ENCODE results near the gene C11orf58. TPM values are rescaled to one million over a fixed set of nuclear protein-coding genes. Genes with fewer than 3 reads are reported as not detected.

Gene C11orf58
- total and polyA plus RNA-seq, 3 experiments from 2014 or later = 144 to 188 (median 163) TPM

- Histone ChIP-seq H3K27ac (ENCODE audit: low read depth, low read length) (no peak overlapping the region), H3K36me3 (ENCODE audit: insufficient read depth, low read length) (peaks cover 49% of the 10 kb centered on the region), H3K27me3 (ENCODE audit: insufficient read depth, low read length, poor library complexity, severe bottlenecking) (no peaks in the 10 kb centered on the region), H3K4me3 (ENCODE audit: low read length) (no peak overlapping the region), H3K9me3 (ENCODE audit: low read length) (no peaks in the 10 kb centered on the region), H3K4me1 (ENCODE audit: insufficient read depth, low read length) (peaks cover 4% of the 10 kb centered on the region)
- ChIA-PET POLR2A (no interaction called here), CTCF (interaction anchor here (0.8 kb wide), 1 partner anchor 12 kb away, joined by 3 read pairs; no protein-coding TSS in a partner anchor)
- peaks cover 12 to 51% (median 27%) of the 10 kb centered on the region in 3 donors for H3K4me1 Mint-ChIP-seq
- no peak for DNase-seq
- peaks cover 4 to 88% (median 27%) of the 10 kb centered on the region in 3 donors for H3K36me3 Mint-ChIP-seq
- H3K4me3 Mint-ChIP-seq = no peak overlapping the region
- peak overlapping the region in 3 of 8 donors; percentile 3 to 47 (median 24) for H3K27ac Mint-ChIP-seq
- H3K9me3 Mint-ChIP-seq = no peaks in the 10 kb centered on the region
- no peaks in the 10 kb centered on the region for H3K27me3 Mint-ChIP-seq
Measured at GRCh38 chr11:16750417-16750816, 12.0 kb downstream of the C11orf58 start.

- DNase-seq = no peak
- POLR2A ChIA-PET = no interaction called here
- Histone ChIP-seq H3K36me3 (ENCODE audit: insufficient read depth, low read length) (peaks cover 15% of the 10 kb centered on the region), H3K27ac (ENCODE audit: low read depth, low read length) (no peak overlapping the region), H3K4me3 (ENCODE audit: low read length) (no peak overlapping the region), H3K27me3 (ENCODE audit: insufficient read depth, low read length, poor library complexity, severe bottlenecking) (no peaks in the 10 kb centered on the region), H3K4me1 (ENCODE audit: insufficient read depth, low read length) (no peaks in the 10 kb centered on the region), H3K9me3 (ENCODE audit: low read length) (no peaks in the 10 kb centered on the region)
- peak overlapping the region in 5 of 8 donors; percentile 18 to 93 (median 54) for H3K27ac Mint-ChIP-seq
- H3K4me1 Mint-ChIP-seq = peaks cover 3 to 8% (median 6%) of the 10 kb centered on the region in 3 donors
- H3K36me3 Mint-ChIP-seq = peaks cover 0 to 43% (median 19%) of the 10 kb centered on the region in 3 donors
- H3K9me3 Mint-ChIP-seq = no peaks in the 10 kb centered on the region
- no peak overlapping the region for H3K4me3 Mint-ChIP-seq
- CTCF ChIA-PET = no interaction called here
- no peaks in the 10 kb centered on the region for H3K27me3 Mint-ChIP-seq
Measured at GRCh38 chr11:16758382-16759024, 20.1 kb downstream of the C11orf58 start.

- no peak for DNase-seq
- peaks cover 3 to 8% (median 6%) of the 10 kb centered on the region in 3 donors for H3K4me1 Mint-ChIP-seq
- H3K27ac ChIP-seq (ENCODE audit: low read depth, low read length) = no peak overlapping the region
- H3K27me3 Mint-ChIP-seq = no peaks in the 10 kb centered on the region
- no peaks in the 10 kb centered on the region for H3K4me1 ChIP-seq (ENCODE audit: insufficient read depth, low read length)
- H3K27ac Mint-ChIP-seq = peak overlapping the region; percentile 37 to 93 (median 73)
- CTCF ChIA-PET = interaction anchor here (1.0 to 1.4 kb wide), 3 partner anchors 11 to 28 kb away, joined by 3 to 4 read pairs (median 3); no protein-coding TSS in a partner anchor
- POLR2A ChIA-PET = no interaction called here
- peak overlapping the region in 1 of 7 donors; percentile 3 for H3K4me3 Mint-ChIP-seq
- no peaks in the 10 kb centered on the region for H3K27me3 ChIP-seq (ENCODE audit: insufficient read depth, low read length, poor library complexity, severe bottlenecking)
- peaks cover 8% of the 10 kb centered on the region for H3K36me3 ChIP-seq (ENCODE audit: insufficient read depth, low read length)
- peaks cover 0 to 30% (median 13%) of the 10 kb centered on the region in 3 donors for H3K36me3 Mint-ChIP-seq
- no peak overlapping the region for H3K4me3 ChIP-seq (ENCODE audit: low read length)
- H3K9me3 ChIP-seq (ENCODE audit: low read length) = no peaks in the 10 kb centered on the region
- no peaks in the 10 kb centered on the region for H3K9me3 Mint-ChIP-seq
Measured at GRCh38 chr11:16759857-16760508, 21.5 kb downstream of the C11orf58 start.

- Histone ChIP-seq H3K9me3 (ENCODE audit: low read length) (no peaks in the 10 kb centered on the region), H3K4me1 (ENCODE audit: insufficient read depth, low read length) (no peaks in the 10 kb centered on the region), H3K36me3 (ENCODE audit: insufficient read depth, low read length) (no peaks in the 10 kb centered on the region), H3K27me3 (ENCODE audit: insufficient read depth, low read length, poor library complexity, severe bottlenecking) (no peaks in the 10 kb centered on the region), H3K4me3 (ENCODE audit: low read length) (no peak overlapping the region), H3K27ac (ENCODE audit: low read depth, low read length) (no peak overlapping the region)
- ChIA-PET CTCF (no interaction called here), POLR2A (no interaction called here)
- peaks cover 0 to 3% of the 10 kb centered on the region in 2 donors for H3K27me3 Mint-ChIP-seq
- no peaks in the 10 kb centered on the region for H3K9me3 Mint-ChIP-seq
- peaks cover 3 to 8% (median 6%) of the 10 kb centered on the region in 3 donors for H3K4me1 Mint-ChIP-seq
- peaks cover 0 to 4% (median 3%) of the 10 kb centered on the region in 3 donors for H3K36me3 Mint-ChIP-seq
- DNase-seq = no peak
- H3K4me3 Mint-ChIP-seq = no peak overlapping the region
- no peak overlapping the region for H3K27ac Mint-ChIP-seq
Measured at GRCh38 chr11:16763746-16764145, 25.3 kb downstream of the C11orf58 start.

GRCh38 chr11:16764888-16765287 lies 26.4 kb downstream of the C11orf58 start:
- H3K4me3 Mint-ChIP-seq = no peak overlapping the region
- CTCF ChIA-PET = no interaction called here
- Histone ChIP-seq H3K4me3 (ENCODE audit: low read length) (no peak overlapping the region), H3K4me1 (ENCODE audit: insufficient read depth, low read length) (no peaks in the 10 kb centered on the region), H3K36me3 (ENCODE audit: insufficient read depth, low read length) (no peaks in the 10 kb centered on the region), H3K27ac (ENCODE audit: low read depth, low read length) (no peak overlapping the region), H3K27me3 (ENCODE audit: insufficient read depth, low read length, poor library complexity, severe bottlenecking) (no peaks in the 10 kb centered on the region), H3K9me3 (ENCODE audit: low read length) (no peaks in the 10 kb centered on the region)
- H3K27me3 Mint-ChIP-seq = peaks cover 2 to 9% of the 10 kb centered on the region in 2 donors
- no peak overlapping the region for H3K27ac Mint-ChIP-seq
- POLR2A ChIA-PET = no interaction called here
- peaks cover 2 to 5% (median 4%) of the 10 kb centered on the region in 3 donors for H3K4me1 Mint-ChIP-seq
- no peaks in the 10 kb centered on the region for H3K9me3 Mint-ChIP-seq
- no peaks in the 10 kb centered on the region for H3K36me3 Mint-ChIP-seq
- DNase-seq = no peak

- DNase-seq = no peak
- no peak overlapping the region for H3K27ac ChIP-seq (ENCODE audit: low read depth, low read length)
- no peaks in the 10 kb centered on the region for H3K36me3 ChIP-seq (ENCODE audit: insufficient read depth, low read length)
- H3K27me3 ChIP-seq (ENCODE audit: insufficient read depth, low read length, poor library complexity, severe bottlenecking) = no peaks in the 10 kb centered on the region
- no peaks in the 10 kb centered on the region for H3K9me3 ChIP-seq (ENCODE audit: low read length)
- peaks cover 2 to 15% of the 10 kb centered on the region in 2 donors for H3K27me3 Mint-ChIP-seq
- H3K4me3 ChIP-seq (ENCODE audit: low read length) = no peak overlapping the region
- ChIA-PET POLR2A (no interaction called here), CTCF (interaction anchor here (1.2 kb wide), 1 partner anchor 19 kb away, joined by 3 read pairs; no protein-coding TSS in a partner anchor)
- H3K4me1 Mint-ChIP-seq = no peaks in the 10 kb centered on the region
- no peak overlapping the region for H3K27ac Mint-ChIP-seq
- H3K9me3 Mint-ChIP-seq = no peaks in the 10 kb centered on the region
- H3K4me1 ChIP-seq (ENCODE audit: insufficient read depth, low read length) = no peaks in the 10 kb centered on the region
- H3K4me3 Mint-ChIP-seq = no peak overlapping the region
- H3K36me3 Mint-ChIP-seq = no peaks in the 10 kb centered on the region
Measured at GRCh38 chr11:16767137-16767536, 28.7 kb downstream of the C11orf58 start.

GRCh38 chr11:16767957-16768356 lies 29.5 kb downstream of the C11orf58 start:
- CTCF ChIA-PET = interaction anchor here (1.2 kb wide), 1 partner anchor 18 kb away, joined by 3 read pairs; no protein-coding TSS in a partner anchor

GRCh38 chr11:16769386-16769785 lies 30.9 kb downstream of the C11orf58 start:
- Mint-ChIP-seq H3K27ac (no peak overlapping the region), H3K4me1 (no peaks in the 10 kb centered on the region), H3K4me3 (no peak overlapping the region), H3K27me3 (peaks cover 4 to 16% of the 10 kb centered on the region in 2 donors), H3K36me3 (no peaks in the 10 kb centered on the region), H3K9me3 (no peaks in the 10 kb centered on the region)
- Histone ChIP-seq H3K4me3 (ENCODE audit: low read length) (no peak overlapping the region), H3K27me3 (ENCODE audit: insufficient read depth, low read length, poor library complexity, severe bottlenecking) (no peaks in the 10 kb centered on the region), H3K36me3 (ENCODE audit: insufficient read depth, low read length) (no peaks in the 10 kb centered on the region), H3K9me3 (ENCODE audit: low read length) (no peaks in the 10 kb centered on the region), H3K4me1 (ENCODE audit: insufficient read depth, low read length) (no peaks in the 10 kb centered on the region), H3K27ac (ENCODE audit: low read depth, low read length) (no peak overlapping the region)
- ChIA-PET CTCF (no interaction called here), POLR2A (no interaction called here)
- no peak for DNase-seq

More at GRCh38 chr11:16767957-16768356, 29.5 kb downstream of the C11orf58 start:
- POLR2A ChIA-PET = no interaction called here
- Mint-ChIP-seq H3K4me1 (no peaks in the 10 kb centered on the region), H3K9me3 (no peaks in the 10 kb centered on the region), H3K27me3 (peaks cover 2 to 16% of the 10 kb centered on the region in 2 donors), H3K27ac (no peak overlapping the region), H3K4me3 (no peak overlapping the region), H3K36me3 (no peaks in the 10 kb centered on the region)
- no peak overlapping the region for H3K4me3 ChIP-seq (ENCODE audit: low read length)
- H3K27ac ChIP-seq (ENCODE audit: low read depth, low read length) = no peak overlapping the region
- H3K36me3 ChIP-seq (ENCODE audit: insufficient read depth, low read length) = no peaks in the 10 kb centered on the region
- H3K27me3 ChIP-seq (ENCODE audit: insufficient read depth, low read length, poor library complexity, severe bottlenecking) = no peaks in the 10 kb centered on the region
- H3K9me3 ChIP-seq (ENCODE audit: low read length) = no peaks in the 10 kb centered on the region
- no peaks in the 10 kb centered on the region for H3K4me1 ChIP-seq (ENCODE audit: insufficient read depth, low read length)
- no peak for DNase-seq

Measured in CD8-positive, alpha-beta memory T cell (primary cell).